Muscle layer of duodenum (tissue), 2 donors: ENCODE data around the gene HRH3.

Experiments
- H3K27ac ChIP-seq: one replicate; pipeline ENCODE4 v1.7.0; 2013; ENCODE audit warnings: mild to moderate bottlenecking, low read length
- H3K27me3 ChIP-seq: one replicate; pipeline ENCODE4 v1.7.0; 2013; ENCODE audit warnings: low read depth, mild to moderate bottlenecking, control low read depth, low read length
- H3K36me3 ChIP-seq, 2 donors: one replicate each; pipeline ENCODE4 v1.7.0; 2013; ENCODE audit warnings: low read length in 2 of 2, control low read depth in 1 of 2, mild to moderate bottlenecking in 1 of 2; ENCODE audit not compliant: insufficient read depth in 2 of 2, control insufficient read depth in 1 of 2
- H3K4me1 ChIP-seq, 2 donors: one replicate each; pipeline ENCODE4 v1.7.0; 2013; ENCODE audit warnings: low read length in 2 of 2, mild to moderate bottlenecking in 2 of 2, control low read depth in 1 of 2, moderate library complexity in 1 of 2; ENCODE audit not compliant: insufficient read depth in 2 of 2, control insufficient read depth in 1 of 2
- H3K4me3 ChIP-seq, 2 donors: one replicate each; pipeline ENCODE4 v1.7.0; 2013; ENCODE audit warnings: low read length in 2 of 2, low read depth in 1 of 2, mild to moderate bottlenecking in 1 of 2
- H3K9me3 ChIP-seq, 2 donors: one replicate each; pipeline ENCODE4 v1.7.0; 2013; ENCODE audit warnings: low read length in 2 of 2, control low read depth in 1 of 2, mild to moderate bottlenecking in 1 of 2; ENCODE audit not compliant: control insufficient read depth in 1 of 2
- donor health status: healthy.

Gene HRH3

DNA sequence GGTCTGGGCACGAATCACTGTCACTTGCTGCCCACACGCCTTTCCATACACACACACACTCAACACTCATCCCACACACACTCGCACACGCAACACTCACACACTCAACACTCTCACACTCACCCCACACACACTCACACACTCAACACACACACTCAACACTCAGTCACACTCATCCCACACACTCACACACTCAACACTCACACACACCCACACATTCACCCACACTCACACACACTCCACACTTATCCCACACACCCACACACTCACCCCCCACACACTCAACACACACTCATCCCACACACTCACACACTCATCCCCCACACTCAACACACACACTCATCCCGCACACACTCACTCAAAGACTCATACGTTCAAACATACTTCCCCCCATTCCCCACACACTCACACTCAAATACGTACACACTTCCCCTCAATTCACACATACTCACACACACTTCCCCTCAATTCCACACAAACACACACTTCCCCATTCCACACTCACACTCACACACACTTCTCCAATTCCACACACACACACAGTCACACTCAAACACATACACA is 9.0 kb upstream of the HRH3 start:
- no peaks in the 10 kb centered on the region for H3K4me1 ChIP-seq
- H3K27me3 ChIP-seq: peaks cover 5% of the 10 kb centered on the region
- no peak overlapping the region for H3K27ac ChIP-seq
- H3K4me3 ChIP-seq: no peak overlapping the region
- H3K9me3 ChIP-seq: no peaks in the 10 kb centered on the region
- no peaks in the 10 kb centered on the region for H3K36me3 ChIP-seq

DNA sequence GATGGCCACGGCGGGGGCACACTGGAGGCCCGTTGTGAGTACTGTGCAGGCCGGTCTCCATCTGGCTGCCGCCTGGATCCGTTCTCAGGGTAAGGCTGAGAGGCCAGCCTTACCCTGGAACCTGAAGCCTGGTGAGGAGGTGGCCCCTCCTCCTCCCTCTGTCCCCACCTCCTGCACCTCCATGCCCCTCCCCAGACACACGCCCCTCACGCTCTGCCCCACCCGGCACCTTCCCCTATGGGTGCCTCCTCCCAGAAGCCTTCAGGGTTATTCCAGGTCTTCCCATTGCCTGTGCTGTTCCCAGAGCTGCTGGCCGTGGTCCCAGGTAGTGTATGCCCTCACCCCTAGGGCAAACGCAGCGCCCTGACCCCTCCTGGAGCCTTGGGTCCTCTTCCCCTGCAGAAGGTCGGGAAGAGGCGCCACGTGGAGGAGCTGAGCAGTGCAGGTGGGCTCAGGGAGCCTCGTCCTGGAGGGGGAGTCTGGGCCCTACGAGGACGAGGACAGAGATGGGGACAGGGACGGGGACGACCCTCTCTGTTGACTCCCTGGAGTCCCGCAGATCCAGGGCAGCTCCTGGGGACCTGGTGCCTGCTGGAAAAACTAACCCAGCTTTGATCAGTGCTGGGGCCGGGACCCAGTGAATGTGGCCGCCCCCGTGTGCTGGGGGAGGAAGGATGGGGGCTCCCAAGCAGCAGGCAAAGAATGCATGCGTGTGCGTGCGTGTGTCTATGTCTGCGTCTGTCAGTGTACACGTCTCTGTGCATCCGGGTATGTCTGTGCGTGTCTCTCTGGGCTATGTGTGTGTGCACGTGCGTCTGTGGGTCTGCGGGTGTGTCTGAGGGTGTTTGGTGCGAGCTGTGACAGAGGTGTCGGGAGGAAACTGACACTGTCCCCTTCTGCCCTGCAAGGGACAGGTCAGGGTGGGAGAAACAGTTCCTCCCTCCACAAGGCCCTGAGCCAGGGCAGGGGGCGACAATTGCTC is 8.2 kb upstream of the HRH3 start:
- H3K36me3 ChIP-seq: no peaks in the 10 kb centered on the region
- no peaks in the 10 kb centered on the region for H3K4me1 ChIP-seq
- H3K27me3 ChIP-seq: peaks cover 6% of the 10 kb centered on the region
- no peak overlapping the region for H3K4me3 ChIP-seq
- no peak overlapping the region for H3K27ac ChIP-seq
- no peaks in the 10 kb centered on the region for H3K9me3 ChIP-seq

DNA sequence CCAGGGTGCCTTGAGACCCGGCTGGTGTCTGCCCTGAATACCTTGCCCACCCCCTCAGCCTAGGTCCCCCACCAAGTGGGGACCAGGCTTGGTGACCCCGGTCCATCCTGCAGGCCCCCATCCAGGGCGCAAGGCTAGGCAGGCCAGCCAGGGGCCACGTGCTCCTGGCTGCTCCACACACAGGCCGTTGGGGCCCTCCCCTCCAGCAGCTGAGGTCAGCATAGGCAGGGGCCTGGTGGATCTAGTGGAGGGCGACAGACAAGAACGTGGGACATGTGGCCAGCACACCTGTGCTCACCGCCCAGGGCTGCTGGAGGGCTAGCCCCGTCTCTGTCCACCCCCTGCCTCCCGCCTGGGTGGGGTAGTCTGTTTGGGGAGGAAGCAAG is 7.5 kb upstream of the HRH3 start:
- Histone ChIP-seq H3K9me3 (no peaks in the 10 kb centered on the region), H3K27me3 (peaks cover 12% of the 10 kb centered on the region), H3K4me1 (no peaks in the 10 kb centered on the region), H3K27ac (no peak overlapping the region), H3K36me3 (no peaks in the 10 kb centered on the region), H3K4me3 (no peak overlapping the region)

DNA sequence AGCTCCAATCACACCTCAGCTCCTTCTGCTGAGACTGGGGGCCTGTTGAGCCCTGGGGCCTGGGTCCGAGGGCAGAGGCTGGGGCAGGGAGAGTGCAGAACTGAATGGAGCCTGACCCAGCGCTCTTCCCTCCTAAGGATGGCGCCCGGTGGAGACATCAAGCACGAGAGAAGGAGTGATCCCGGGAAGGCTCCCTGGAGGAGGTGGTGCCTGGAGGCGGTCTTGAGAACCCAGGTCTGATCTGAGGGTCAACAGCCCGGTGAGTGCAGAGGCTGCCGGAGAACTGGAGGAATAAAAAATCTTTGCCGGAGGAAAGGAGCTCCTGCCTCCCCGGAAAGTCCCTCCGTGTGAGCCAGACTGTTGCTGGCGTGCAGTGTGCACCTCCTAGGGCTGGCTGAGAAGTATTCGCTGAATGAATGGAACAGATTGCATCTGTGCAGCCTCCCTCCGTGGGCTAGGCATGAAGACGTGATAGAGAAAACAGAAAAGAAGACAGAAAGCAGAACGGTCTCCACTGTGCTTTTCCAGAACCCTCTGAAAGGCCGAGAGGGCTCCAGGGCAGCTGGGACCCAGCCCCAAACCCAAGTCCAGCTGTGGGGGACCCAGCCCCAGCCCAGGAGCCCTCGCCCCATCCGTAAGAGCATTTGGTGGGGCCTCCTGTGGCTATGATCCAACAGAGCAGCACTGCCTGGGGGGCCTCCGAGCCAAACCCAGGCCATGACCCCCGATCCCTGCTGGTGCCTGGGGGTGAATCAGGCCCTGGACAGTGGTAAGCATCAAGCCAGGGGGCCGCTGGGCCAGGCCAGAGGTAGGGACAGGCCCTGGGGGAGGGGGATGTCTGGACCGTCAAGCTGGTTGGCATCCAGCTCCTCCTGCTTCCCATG is 6.9 kb upstream of the HRH3 start:
- H3K27ac ChIP-seq: no peak overlapping the region
- H3K9me3 ChIP-seq: no peaks in the 10 kb centered on the region
- no peak overlapping the region for H3K4me3 ChIP-seq
- no peaks in the 10 kb centered on the region for H3K4me1 ChIP-seq
- no peaks in the 10 kb centered on the region for H3K36me3 ChIP-seq
- H3K27me3 ChIP-seq: peaks cover 19% of the 10 kb centered on the region

DNA sequence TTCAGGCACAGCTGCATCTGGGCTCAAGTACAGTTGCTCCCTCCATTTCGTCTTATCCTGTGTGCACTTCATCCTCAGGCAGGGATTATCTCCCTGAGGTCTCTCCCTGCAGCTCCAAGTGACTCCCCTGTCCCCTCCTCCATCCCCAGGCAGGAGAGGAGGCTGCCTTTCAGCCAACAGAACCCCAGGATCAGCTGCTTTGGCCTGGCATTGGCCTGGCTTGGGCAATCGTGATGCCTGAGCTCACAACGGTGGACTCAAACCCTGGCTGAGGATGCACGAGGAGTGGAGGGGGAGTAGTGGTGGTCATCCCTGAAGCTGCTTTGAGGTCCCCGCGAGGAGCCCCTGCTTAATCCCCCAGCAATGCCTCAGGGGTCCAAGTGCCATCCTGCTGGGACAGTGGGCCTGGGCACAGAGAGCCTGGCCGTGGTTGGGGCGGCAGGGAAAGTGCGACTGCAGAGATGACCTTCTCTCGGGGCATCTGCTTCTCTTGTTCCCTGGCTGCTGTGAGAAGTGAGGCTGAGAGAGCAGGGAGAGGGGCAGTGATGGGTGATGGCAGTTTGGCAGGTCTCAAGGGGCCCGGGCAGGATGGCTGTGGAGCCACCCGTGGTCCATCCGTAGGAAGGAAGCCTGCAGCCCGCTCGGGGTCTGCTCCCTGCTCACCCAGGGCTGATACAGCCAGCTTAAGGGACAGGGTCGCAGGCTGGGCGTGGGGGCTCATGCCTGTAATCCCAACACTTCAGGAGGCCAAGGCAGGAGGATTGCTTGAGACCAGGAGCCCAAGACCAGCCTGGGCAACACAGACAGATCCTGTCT is 6.0 kb upstream of the HRH3 start:
- H3K27ac ChIP-seq: no peak overlapping the region
- peaks cover 28% of the 10 kb centered on the region for H3K27me3 ChIP-seq

DNA sequence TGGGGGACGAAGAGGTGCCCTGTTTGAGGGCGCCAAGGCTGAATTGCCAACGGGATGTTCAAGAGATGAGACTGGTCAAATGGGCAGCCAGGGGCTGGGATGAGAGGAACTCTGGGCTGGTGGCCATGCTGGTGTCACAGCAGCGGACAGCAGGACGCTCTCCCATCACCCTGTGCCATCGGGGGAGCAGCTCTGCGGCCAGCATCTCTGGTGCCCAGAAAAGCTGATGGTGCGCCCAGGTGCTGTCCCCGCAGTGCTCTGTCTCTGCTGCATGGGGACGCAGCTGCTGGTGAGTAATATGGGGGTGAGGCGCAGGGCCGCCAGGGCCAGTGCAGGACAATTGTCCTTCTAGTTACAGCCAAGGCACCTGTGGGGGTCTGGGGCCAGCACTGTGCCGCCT is 4.9 kb upstream of the HRH3 start:
- Histone ChIP-seq H3K27me3 (peaks cover 34% of the 10 kb centered on the region), H3K4me1 (peaks cover 0 to 6% of the 10 kb centered on the region in 2 donors), H3K27ac (no peak overlapping the region), H3K9me3 (no peaks in the 10 kb centered on the region), H3K4me3 (no peak overlapping the region), H3K36me3 (no peaks in the 10 kb centered on the region)

More for the DNA sequence above, 6.0 kb upstream of the HRH3 start:
- H3K9me3 ChIP-seq: no peaks in the 10 kb centered on the region
- no peaks in the 10 kb centered on the region for H3K4me1 ChIP-seq
- no peaks in the 10 kb centered on the region for H3K36me3 ChIP-seq
- H3K4me3 ChIP-seq: no peak overlapping the region

DNA sequence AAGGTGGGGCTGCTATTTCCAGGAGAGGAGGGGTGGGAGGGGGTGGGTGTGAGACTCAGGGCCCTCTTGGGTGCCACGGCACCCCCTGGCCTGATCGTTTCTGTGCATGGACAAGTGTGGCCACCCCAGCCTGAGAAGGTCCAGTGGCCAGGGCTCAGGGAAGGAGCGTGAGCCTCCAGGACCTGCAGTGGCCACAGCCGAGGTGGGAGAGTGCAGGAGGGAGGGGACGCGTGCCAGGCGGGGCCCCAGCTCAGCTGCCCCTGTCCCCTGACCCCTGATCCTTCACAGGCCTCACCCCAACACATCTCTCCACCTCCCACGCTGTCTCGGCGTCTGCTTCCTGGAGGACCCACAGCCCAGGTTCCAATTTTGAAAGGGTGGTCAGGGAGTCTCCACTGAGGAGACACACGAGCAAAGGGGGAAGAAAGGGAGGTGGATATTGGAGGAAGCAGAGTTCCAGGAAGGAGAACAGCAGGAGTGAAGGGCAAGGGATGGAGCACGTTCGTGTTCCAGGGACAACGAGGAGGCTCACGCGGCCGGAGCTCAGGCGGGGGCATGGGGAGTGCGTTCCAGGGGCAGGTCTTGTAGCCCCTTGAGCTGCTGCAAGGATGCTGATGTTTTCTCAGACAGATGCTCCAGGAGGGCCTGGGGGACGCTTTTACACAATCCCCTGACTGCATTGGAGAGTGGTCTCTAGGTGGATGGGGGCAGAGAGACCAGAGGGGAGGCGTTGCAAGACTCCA is 4.2 kb upstream of the HRH3 start:
- H3K27ac ChIP-seq: no peak overlapping the region
- H3K27me3 ChIP-seq: peaks cover 34% of the 10 kb centered on the region
- H3K9me3 ChIP-seq: no peaks in the 10 kb centered on the region
- peaks cover 0 to 11% of the 10 kb centered on the region in 2 donors for H3K4me1 ChIP-seq
- no peaks in the 10 kb centered on the region for H3K36me3 ChIP-seq
- no peak overlapping the region for H3K4me3 ChIP-seq

DNA sequence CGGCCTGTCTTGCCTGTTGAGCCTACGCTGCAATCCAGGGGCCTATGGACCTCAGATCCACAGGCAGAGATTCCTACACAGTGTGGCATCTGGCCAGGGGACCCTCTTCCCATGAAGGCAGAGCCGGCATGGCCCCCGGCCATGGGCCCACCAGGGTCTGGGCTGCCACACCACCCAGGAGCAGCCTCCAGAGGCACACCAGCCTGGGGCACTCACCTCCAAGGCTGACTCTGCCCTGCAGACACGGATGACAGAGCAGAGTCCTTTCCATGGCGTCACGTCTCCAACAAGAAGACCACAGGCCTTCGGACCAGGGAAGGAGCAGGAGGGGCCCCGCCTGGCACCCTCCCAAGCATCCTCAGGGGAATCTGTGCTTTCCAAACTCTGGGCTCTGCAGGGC is 3.5 kb upstream of the HRH3 start:
- Histone ChIP-seq H3K9me3 (no peaks in the 10 kb centered on the region), H3K27me3 (peaks cover 38% of the 10 kb centered on the region), H3K36me3 (no peaks in the 10 kb centered on the region), H3K4me1 (peaks cover 0 to 18% of the 10 kb centered on the region in 2 donors), H3K4me3 (no peak overlapping the region), H3K27ac (no peak overlapping the region)

DNA sequence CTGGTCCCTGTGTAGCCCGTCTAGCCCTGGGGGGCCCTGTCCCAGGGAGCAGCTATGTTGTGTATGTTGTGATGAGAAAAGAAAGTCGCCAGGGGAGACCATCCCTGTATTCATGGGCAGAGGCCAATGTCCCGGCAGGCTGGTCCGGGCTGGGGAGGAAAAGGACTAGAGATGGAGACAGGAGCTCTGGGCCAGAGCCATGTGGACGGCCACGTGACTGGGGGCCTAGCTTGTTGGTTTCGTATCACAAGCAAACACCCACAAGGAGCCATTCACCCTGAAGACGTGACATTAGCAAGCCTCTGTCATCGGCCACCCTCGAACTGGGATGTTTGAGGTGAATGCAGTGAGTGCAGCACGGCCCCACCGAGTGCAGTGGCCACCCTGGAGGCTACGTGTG is 2.9 kb upstream of the HRH3 start:
- Histone ChIP-seq H3K9me3 (no peaks in the 10 kb centered on the region), H3K36me3 (no peaks in the 10 kb centered on the region), H3K27ac (no peak overlapping the region), H3K4me3 (no peak overlapping the region), H3K27me3 (peaks cover 44% of the 10 kb centered on the region), H3K4me1 (peaks cover 0 to 19% of the 10 kb centered on the region in 2 donors)

DNA sequence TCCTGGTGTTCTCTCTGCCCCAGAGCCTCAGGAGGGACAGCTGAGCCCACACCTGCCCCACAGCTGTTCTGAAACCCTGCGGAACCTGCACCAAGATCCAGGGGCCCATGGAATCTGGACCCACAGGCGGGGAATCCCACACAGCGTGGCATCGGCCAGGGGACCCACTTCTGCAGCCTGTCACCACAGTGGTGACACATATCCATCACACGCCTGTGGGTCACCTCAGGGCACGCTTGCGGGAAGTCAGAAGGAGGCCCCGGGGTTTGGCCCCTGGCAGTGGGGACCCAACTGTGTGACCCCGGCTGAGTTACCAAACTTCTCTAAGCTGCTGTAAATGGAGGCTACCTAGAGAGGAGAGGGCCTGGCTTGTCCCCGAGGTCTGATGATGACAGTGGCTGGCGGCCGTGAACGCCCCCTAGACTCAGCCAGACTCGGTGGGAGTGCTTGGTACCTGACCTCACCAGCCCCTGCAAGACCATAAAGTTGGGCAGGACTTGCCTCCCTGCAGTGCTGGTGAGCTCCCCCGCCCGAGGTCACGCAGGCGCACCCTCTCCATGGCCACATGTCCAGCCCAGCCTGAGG is 2.3 kb upstream of the HRH3 start:
- H3K4me3 ChIP-seq: no peak overlapping the region
- H3K4me1 ChIP-seq: peaks cover 0 to 19% of the 10 kb centered on the region in 2 donors
- no peaks in the 10 kb centered on the region for H3K9me3 ChIP-seq
- H3K27ac ChIP-seq: no peak overlapping the region
- H3K36me3 ChIP-seq: no peaks in the 10 kb centered on the region
- peaks cover 48% of the 10 kb centered on the region for H3K27me3 ChIP-seq
